GM19438 (cell line): Measurements from ENCODE around the gene VPS13D.
"Not testable (repeated sequence)": the region's sequence is repeated elsewhere in the genome, so short reads cannot be mapped to it uniquely, and the experiment has no call there.

Experiments
- ATAC-seq: cut with Tn5 transposase; IDR thresholded peaks from one replicate; pipeline ENCODE4 v1.9.1; 2021; ENCODE audit warnings: low read depth; ENCODE audit not compliant: unreplicated experiment

The VPS13D gene

DNA sequence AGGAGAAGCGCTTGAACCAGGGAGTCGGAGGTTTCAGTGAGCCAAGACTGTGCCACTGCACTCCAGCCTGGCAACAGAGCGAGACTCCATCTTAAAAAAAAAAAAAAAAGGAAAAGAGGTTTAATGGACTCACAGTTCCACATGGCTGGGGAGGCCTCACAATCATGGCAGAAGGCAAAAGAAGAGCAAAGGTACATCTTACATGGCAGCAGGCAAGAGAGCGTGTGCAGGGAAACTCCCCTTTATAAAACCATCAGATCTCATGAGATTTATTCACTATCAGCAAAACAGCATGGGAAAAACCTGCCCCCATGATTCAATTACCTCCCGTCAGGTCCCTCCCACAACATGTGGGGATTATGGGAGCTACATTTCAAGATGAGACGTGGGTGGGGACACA, 5.7 kb upstream of the VPS13D start:
- not testable (repeated sequence) for ATAC-seq

DNA sequence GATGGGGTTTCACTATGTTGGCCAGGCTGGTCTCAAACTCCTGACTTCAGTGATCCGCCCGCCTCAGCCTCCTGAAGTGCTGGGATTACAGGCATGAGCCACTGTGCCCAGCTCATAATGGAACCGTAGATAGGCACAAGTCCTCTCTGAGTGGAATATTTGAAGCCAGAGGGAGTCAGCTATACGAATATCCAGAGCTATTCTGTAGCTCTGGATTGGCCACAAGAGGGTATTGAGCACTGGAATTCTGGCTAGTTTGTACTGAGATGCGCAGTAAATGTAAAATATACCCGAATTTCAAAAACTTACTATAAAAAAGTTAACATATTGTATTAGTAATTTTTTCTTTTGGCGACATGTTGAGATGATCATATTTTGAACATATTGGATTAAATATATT, 851 bp upstream of the VPS13D start:
- no peak for ATAC-seq

DNA sequence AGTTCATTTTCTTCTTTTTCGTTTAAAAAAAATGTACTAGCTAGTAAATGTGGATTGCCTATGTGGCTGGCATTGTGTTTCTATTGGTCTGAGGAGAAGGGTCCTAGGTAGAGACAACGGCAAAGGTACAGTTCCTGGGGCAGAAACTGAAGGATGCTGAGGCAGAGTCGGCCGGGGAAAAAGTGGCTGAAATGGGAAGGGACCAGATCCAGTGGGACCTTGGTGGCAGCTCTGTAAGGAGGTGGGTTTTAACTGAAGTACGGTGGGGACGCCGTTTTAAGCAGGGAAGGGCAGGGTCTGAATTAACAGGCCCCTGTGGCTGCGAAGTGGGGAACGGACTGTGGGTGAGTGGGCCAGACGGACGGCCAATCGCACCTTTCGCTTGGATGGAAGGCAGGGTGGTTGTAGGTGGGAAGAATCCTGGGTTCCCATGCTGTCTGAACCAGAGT, 420 bp upstream of the VPS13D start:
- no peak for ATAC-seq

DNA sequence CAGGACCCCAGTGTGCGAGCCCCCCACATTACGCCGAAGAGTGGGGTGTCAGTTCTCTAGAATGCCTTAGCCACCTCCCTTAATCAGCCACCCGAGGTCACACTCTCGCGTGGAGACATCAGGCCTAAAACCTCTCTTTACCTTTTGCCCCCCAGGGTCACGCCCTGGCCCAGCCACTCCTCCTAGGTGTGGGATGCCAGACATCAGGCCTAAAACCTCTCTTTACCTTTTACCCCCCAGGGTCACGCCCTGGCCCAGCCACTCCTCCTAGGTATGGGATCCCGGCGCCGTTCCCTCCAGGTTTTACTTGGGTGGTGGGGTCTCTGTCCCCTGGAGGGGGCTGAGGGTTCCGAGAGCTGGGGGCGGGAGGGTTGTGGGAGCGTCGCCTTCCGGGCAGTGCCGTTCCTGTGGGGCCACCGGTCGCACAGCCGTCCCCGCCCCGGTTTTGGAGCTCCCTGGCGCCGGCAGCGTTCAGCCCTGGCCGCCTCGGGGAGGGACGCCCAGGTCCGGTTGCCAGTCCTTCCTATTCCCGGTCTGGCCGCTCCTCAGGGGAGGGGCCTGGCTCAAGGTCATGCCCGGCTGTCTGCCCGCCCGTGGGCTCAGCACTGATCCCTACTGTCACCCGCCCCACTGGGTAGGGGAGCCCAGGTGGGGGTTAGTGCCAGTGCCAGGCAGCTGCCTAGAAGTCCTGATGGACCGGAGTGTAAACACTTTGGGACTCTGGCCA, 882 bp downstream of the VPS13D start:
- ATAC-seq: no peak

DNA sequence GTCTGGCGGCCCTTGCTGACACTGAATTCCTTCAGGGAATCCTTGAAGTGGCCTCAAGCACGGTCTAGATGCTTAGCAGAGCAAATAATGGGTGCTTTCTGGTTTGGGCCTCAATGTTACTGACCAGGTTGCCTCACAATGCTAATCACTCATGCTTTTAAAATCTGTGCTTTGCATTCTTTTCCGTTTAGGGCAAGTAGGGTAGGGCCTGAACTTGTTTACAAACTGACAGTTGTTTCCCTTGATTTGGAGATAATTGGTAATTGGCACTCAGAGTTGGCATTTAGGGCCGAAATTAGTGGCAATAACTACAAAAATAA, 1.4 kb downstream of the VPS13D start:
- ATAC-seq: no peak

DNA sequence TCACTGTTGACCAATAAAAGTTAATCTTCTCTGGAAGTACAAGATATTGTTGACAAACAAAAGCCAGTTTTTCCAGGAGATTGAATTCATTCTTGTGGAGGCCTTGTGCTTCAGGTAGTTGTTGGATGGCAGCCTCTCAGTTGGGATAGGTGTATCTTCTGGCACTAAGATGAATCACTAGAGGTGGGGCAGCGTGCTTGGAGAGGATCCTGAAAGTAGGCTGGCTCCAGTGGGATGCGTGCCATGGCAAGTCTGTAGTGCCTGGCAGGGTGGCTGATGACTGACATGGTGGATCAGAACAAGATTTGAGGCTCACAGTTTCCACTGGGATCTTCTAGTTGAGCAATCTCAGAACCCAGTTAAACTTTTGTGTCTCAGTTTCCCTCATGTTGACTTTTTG, 2.4 kb downstream of the VPS13D start:
- no peak for ATAC-seq

DNA sequence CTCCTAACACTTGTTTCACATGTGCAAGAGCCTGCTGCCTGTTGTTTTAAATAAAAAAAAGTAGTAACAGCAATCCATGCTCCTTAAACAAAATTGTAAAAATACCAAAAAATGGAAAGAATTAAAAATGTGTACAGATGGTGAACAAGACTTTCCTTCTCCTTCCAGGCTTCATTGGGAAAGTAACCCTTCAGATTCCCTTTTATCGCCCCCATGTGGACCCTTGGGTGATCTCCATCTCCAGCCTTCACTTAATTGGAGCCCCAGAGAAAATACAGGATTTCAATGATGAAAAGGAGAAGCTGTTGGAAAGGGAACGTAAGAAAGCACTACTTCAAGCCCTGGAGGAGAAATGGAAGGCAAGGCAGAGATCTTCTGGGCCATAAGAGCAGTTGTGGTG, 14.2 kb downstream of the VPS13D start:
- no peak for ATAC-seq

DNA sequence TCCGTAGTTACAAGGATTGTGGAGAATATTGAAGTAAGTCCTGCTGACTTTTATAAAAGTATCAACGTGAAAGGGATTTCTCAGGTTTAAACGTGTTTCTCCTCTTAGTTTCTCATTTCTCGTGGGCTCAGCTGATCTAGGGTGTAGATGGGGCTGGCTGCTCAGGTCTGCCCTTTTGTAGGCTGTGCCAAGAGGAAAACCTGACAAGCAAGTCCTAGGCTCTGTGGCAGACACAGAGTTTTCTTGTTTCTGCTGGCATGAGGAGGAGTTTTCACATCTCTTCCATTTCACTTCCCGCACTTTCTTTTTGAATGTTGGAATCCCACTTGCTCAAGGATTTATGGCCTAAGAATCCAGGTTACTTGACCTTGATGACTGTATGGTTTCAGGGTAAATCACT, 14.8 kb downstream of the VPS13D start:
- ATAC-seq: no peak

DNA sequence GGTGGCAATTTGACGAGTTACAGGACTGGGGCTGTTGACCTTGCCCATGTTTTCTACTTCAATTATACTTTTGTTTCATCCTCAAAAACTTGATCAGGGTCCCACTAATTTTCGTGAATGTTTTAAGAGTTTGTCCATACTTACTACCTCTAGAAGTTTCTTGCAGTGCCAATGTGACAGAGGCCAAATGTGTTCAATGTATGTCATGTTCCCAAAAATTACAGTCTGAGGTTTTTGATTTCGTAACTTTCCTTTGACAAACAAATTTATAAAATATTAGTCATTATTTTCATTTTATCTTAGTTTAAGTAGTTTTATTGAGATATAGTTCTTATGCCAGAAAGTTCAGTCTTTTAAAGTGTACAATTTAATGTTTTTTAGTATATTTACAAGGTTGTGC, 15.3 kb downstream of the VPS13D start:
- no peak for ATAC-seq

DNA sequence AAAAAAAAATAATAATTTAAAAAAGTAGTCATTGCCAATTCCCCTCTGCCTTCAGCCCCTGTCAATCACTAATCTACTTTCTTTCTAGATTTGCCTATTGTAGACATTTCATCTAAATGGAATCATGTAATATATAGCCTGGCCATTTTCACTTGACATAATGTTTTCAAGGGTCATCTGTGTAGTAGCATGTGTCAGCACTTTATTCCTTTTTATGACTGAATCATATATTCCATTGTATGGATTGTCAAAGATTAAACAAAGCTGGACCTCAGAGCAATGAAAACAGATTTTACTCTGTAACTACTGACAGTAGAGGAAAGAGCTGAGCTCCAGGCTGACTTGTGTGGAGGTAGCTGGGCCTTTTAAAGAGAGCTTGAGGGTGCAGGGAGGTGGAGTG, 15.9 kb downstream of the VPS13D start:
- ATAC-seq: no peak

DNA sequence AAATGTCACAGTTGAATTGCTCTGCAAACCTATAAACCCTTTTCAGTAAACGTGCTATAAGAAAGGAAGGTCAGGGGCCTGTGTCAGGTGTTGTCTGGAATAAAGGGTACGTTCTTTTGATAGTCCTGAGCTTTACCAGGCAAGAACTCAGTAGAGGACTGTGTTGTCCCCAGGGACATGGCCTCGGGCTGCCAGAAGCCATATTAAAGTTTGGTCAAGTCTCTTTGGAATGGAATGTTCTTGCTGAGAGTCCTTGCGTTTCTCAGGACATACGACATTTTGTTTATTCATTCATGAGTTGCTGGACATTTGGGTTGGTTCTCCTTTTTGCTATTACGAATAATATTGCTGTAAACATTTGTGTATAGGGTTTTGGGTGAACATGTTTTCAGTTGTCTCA, 16.8 kb downstream of the VPS13D start:
- no peak for ATAC-seq

DNA sequence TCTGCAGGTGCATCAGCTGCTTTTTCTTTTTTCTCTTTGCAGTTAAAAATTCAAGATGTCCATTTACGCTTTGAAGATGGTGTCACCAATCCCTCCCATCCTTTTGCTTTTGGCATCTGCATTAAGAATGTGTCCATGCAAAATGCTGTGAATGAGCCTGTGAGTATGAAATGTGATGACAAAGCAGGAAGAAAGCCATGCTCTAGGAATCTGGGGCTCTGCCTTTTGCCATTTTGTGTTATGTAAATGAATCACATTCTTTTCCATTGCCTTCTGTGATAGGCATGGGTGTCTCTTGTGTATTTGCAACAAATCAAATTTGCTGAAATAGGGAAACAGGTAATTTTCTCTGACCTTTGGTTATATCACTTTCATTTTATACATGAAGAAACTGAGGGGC, 19.4 kb downstream of the VPS13D start:
- ATAC-seq: no peak

DNA sequence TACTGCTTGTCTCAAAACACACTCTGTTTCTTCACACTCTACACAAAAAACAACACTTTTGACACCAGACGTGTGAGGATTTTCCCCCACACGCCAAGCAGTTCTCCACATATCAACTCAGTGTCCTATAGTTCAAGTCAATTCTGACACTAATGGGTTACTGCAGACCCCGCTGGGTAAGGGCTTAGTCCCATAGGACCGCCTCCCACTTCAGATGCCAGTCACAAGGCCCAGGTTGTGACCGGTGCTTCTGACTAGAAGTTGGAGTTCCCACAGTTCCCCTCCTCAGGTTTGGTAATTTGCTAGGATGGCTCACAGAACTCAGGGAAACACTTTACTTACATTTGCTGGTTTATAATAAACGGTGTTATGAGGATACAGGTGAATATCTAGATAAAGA, 19.9 kb downstream of the VPS13D start:
- ATAC-seq: no peak

DNA sequence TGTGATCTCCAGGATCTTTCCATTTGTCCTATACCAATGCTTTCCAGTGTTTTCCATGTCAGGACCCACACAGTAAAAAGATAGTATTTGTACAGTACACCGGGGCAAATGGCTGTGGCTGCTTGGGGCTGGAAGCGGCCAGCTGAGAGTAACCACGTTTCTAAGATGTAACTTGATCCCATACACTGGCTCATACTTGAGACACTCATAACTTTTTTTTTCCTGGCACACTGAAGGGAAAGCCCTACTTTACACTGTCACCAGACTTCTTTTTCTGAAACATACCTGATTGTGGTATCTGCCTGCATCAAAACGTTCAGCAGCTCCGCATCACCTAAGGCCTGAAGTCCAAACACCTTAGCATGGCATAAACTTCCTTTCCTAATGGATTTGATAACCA, 21.6 kb downstream of the VPS13D start:
- ATAC-seq: no peak

DNA sequence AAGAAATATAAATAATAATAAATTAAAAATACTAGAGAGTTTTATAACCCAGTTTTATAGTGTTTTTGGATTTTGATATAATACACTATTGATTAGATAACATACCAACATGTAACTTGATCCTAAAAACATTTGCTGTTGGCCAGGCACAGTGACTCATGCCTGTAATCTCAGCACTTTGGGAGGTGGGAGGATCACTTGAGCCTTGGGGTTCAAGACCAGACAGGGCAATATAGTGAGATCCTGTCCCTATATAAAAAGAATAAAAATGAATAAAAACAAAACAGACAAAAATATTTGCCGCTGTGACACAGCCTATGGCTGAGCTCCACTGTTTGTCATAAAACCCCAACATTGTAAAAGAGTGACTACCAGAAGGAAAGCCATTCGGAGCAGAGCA, 26.1 kb downstream of the VPS13D start:
- no peak for ATAC-seq

DNA sequence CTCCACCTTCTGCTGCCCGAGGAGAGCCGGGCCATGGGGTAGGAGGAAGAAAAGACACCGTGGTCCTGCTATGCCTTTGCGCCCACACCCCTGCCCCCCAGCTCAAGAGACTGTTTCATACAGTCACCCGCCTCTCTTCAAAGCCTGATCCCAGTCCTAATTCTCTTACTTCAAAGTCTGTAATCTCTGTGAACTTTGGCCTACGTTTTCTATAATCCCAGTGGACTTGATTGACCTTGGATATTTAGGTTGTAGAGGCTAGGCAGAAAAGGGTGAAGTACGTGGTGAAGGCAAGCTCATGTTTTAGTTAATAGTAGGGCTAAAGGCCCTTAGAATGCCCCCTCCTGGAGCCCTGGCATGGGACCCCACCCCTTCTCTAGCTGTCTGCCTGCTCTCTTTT, 28.4 kb downstream of the VPS13D start:
- no peak for ATAC-seq

DNA sequence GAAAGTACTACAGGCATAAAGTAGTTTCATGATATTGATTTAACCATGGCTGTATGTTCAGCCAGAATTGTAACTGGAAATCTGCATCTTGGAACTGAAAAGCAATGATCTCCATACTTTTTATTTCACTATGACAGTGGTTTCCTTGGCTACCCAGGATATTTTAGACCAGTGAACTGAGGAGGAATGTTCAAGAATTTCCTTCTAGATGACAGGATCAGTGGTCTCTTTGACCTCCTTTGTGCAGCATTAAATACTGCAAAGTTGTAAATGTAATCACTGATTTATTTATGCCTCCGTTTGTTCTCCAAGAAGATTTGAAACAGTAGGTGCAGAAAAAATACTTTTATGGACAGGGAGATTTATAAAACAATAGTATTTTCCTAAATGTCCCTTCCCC, 39.5 kb downstream of the VPS13D start:
- ATAC-seq: no peak

DNA sequence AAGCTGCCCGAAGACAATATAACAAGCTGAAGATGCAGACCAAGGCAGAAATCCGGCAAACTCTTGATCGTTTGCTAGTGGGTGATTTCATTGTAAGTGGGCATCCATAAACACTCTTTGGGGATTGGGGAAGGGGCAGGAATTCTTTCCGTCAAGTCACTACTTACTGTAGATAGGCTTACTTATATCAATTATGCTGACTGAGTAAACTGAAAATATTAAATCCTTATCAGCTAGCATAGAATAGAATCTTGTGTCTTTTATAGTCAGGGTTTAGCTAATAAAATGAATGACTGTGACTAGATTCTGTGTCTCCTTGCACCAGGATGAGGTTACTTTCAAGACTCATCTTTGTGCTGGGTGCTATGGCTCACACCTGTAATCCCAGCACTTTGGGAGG, 41.2 kb downstream of the VPS13D start:
- no peak for ATAC-seq

DNA sequence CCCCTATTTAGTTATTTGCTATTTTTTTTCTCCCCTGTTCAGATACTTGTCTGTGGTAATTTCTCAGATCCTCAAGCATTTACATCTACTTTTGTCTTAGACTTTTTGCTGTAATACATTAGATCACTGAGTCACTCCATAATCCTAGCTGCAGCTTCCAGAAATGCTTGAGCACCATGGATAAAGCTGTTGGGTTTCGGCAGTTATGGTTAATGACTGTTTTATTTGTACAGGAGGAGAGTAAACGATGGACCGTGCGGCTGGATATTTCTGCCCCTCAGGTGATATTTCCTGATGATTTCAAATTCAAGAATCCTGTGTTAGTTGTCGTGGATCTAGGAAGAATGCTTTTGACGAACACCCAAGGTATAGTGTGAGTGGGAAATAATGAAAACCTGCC, 42.9 kb downstream of the VPS13D start:
- no peak for ATAC-seq

DNA sequence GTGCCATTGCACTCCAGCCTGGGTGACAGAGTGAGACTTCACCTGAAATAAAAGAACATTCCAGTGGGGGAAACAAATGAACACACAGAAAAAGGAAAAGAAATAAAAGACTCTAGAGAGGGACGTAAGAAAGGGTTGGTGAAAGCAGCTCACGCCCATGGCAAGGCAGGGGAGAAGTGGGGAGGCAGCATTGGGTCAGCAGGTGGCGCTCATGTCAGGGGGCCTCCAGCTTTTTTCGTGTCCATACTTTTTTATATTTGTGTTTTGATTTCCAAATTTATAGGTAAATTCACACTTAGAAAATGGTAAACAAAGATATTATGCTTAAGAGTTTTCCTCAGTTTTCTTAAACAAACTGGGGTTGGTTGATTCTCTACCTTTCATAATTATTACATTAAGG, 45.5 kb downstream of the VPS13D start:
- ATAC-seq: no peak

DNA sequence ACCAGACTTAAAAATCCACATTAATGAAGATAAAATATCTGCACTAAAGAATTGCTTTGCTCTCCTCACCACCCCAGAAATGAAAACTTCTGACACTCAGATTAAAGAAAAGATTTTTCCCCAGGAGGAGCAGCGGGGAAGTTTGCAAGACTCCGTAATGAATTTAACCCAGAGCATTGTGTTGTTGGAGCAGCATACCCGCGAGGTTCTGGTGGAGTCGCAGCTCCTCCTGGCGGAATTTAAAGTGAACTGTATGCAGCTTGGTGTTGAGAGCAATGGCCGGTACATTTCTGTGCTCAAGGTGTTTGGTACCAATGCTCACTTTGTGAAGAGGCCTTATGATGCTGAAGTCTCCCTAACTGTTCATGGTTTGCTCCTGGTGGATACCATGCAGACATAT, 46.4 kb downstream of the VPS13D start:
- no peak for ATAC-seq

DNA sequence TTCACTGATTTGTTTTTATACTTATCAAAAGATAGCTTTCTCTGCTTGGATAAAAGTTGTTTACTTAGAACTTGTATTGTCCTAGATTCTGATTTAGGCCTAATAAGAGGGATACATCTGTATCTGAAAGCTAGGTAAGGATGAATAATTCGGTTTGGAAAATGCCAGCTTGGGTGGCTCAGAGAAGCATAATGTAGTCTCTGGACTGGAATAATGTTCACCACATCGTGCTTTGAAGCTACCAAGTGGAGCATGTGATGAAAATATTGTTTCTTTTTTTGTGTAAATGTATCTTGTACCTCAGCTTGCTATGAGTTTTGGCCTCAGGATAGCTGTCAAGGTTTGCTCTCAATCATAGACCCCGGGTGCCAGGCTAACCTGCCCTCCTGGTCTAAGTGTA, 49.2 kb downstream of the VPS13D start:
- no peak for ATAC-seq
